ENCODE data around the gene STIMATE.

GRCh38 chr3:52833202-52833601, 64.1 kb downstream of the STIMATE start:
- TF ChIP-seq POLR2AphosphoS5 (IDR thresholded peaks at IDR 0.05) (no peak), POLR2A (IDR thresholded peaks at IDR 0.05) (no peak)
- TF ChIP-seq, protein P1, sequence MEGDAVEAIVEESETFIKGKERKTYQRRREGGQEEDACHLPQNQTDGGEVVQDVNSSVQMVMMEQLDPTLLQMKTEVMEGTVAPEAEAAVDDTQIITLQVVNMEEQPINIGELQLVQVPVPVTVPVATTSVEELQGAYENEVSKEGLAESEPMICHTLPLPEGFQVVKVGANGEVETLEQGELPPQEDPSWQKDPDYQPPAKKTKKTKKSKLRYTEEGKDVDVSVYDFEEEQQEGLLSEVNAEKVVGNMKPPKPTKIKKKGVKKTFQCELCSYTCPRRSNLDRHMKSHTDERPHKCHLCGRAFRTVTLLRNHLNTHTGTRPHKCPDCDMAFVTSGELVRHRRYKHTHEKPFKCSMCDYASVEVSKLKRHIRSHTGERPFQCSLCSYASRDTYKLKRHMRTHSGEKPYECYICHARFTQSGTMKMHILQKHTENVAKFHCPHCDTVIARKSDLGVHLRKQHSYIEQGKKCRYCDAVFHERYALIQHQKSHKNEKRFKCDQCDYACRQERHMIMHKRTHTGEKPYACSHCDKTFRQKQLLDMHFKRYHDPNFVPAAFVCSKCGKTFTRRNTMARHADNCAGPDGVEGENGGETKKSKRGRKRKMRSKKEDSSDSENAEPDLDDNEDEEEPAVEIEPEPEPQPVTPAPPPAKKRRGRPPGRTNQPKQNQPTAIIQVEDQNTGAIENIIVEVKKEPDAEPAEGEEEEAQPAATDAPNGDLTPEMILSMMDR (IDR thresholded peaks at IDR 0.05) = no peak
